ENCODE measurements around the gene FRMPD4.

GRCh38 chrX:12471061-12471460 is 332.8 kb downstream of the FRMPD4 start:
- TF ChIP-seq, protein P1, sequence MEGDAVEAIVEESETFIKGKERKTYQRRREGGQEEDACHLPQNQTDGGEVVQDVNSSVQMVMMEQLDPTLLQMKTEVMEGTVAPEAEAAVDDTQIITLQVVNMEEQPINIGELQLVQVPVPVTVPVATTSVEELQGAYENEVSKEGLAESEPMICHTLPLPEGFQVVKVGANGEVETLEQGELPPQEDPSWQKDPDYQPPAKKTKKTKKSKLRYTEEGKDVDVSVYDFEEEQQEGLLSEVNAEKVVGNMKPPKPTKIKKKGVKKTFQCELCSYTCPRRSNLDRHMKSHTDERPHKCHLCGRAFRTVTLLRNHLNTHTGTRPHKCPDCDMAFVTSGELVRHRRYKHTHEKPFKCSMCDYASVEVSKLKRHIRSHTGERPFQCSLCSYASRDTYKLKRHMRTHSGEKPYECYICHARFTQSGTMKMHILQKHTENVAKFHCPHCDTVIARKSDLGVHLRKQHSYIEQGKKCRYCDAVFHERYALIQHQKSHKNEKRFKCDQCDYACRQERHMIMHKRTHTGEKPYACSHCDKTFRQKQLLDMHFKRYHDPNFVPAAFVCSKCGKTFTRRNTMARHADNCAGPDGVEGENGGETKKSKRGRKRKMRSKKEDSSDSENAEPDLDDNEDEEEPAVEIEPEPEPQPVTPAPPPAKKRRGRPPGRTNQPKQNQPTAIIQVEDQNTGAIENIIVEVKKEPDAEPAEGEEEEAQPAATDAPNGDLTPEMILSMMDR (conservative IDR thresholded peaks at IDR 0.05): no peak
- TF ChIP-seq ZFX (IDR thresholded peaks at IDR 0.05): no peak
